ENCODE measurements around the gene SPEF2. TPM values are rescaled to one million over a fixed set of nuclear protein-coding genes. Genes with fewer than 3 reads are reported as not detected.

The SPEF2 gene
- polyA plus RNA-seq, 2 of the 4 experiments (the other 2 are of a cell fraction) = 2.2 to 8.7 TPM

GRCh38 chr5:35623991-35624390, 6.3 kb downstream of the SPEF2 start:
- no peak for TF ChIP-seq JUNB (IDR thresholded peaks at IDR 0.05)
- no peak for TF ChIP-seq ATOH8 (CRISPR knock-in tag; IDR thresholded peaks at IDR 0.05; ENCODE audit: low read depth)
- no peak for TF ChIP-seq ZNF302 (CRISPR knock-in tag; IDR thresholded peaks at IDR 0.05)
- no peak for TF ChIP-seq HOXB13 (CRISPR knock-in tag; IDR thresholded peaks at IDR 0.05; ENCODE audit: low read depth)
- TF ChIP-seq, protein P1, sequence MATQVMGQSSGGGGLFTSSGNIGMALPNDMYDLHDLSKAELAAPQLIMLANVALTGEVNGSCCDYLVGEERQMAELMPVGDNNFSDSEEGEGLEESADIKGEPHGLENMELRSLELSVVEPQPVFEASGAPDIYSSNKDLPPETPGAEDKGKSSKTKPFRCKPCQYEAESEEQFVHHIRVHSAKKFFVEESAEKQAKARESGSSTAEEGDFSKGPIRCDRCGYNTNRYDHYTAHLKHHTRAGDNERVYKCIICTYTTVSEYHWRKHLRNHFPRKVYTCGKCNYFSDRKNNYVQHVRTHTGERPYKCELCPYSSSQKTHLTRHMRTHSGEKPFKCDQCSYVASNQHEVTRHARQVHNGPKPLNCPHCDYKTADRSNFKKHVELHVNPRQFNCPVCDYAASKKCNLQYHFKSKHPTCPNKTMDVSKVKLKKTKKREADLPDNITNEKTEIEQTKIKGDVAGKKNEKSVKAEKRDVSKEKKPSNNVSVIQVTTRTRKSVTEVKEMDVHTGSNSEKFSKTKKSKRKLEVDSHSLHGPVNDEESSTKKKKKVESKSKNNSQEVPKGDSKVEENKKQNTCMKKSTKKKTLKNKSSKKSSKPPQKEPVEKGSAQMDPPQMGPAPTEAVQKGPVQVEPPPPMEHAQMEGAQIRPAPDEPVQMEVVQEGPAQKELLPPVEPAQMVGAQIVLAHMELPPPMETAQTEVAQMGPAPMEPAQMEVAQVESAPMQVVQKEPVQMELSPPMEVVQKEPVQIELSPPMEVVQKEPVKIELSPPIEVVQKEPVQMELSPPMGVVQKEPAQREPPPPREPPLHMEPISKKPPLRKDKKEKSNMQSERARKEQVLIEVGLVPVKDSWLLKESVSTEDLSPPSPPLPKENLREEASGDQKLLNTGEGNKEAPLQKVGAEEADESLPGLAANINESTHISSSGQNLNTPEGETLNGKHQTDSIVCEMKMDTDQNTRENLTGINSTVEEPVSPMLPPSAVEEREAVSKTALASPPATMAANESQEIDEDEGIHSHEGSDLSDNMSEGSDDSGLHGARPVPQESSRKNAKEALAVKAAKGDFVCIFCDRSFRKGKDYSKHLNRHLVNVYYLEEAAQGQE (IDR thresholded peaks at IDR 0.05) = no peak
- TF ChIP-seq EHF (CRISPR knock-in tag; IDR thresholded peaks at IDR 0.05) = no peak
- no peak for TF ChIP-seq MYC (IDR thresholded peaks at IDR 0.05; ENCODE audit: borderline replicate concordance, low read length)
- no peak for TF ChIP-seq RARB (CRISPR knock-in tag; IDR thresholded peaks at IDR 0.05)
- no peak for TF ChIP-seq RFX5 (IDR thresholded peaks at IDR 0.05)
- no peak for TF ChIP-seq HMGXB4 (CRISPR knock-in tag; IDR thresholded peaks at IDR 0.05; ENCODE audit: borderline replicate concordance)
- no peak for TF ChIP-seq POLR2AphosphoS2 (conservative IDR thresholded peaks at IDR 0.05; ENCODE audit: low read length)
- TF ChIP-seq RCOR1 (IDR thresholded peaks at IDR 0.05; ENCODE audit: low read depth, low read length) = no peak
- TF ChIP-seq CHD2 (IDR thresholded peaks at IDR 0.05; ENCODE audit: low read length, partially characterized antibody) = no peak
- TF ChIP-seq RAD21 (conservative IDR thresholded peaks at IDR 0.05 in 1 of 2, IDR thresholded peaks at IDR 0.05 in 1 of 2) = no peak
- TF ChIP-seq JUN (IDR thresholded peaks at IDR 0.05) = no peak
- no peak for TF ChIP-seq PHF8 (IDR thresholded peaks at IDR 0.05; ENCODE audit: borderline replicate concordance, low read depth)
- no peak for TF ChIP-seq MAFK (IDR thresholded peaks at IDR 0.05; ENCODE audit: partially characterized antibody)
- no peak overlapping the region for H3K4me2 ChIP-seq

DNA sequence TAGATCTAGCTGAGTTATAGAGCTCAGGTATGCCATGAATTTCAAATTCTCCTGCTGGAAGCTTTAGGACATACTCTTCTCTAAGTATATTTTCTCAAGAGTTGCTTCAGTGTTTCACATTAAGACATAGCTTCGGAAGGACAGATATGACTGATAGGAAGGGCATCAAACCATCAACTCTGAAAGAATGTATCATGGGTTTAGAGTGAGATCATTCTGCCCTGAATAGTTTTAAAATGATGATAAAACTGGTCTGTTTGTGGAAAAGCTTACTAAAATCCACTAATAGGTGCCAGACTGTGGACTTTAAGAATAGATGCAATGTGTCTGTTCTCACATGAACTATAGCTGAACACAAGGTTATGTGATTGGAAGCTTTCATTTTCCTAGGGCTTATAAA, 8.4 kb downstream of the SPEF2 start:
- ChIA-PET POLR2A (no interaction called here), CTCF (interaction anchor here (0.6 to 2.3 kb wide), 2 partner anchors 9 to 298 kb away, joined by 3 to 12 read pairs; partner anchors contain the start of gene SPEF2)
- Histone ChIP-seq H3K4me1 (no peaks in the 10 kb centered on the region), H3K4me2 (no peak overlapping the region), H3K4me3 (no peak overlapping the region), H3K27ac (no peak overlapping the region), H3K9me3 (no peaks in the 10 kb centered on the region)
- ATAC-seq (no peak), DNase-seq (ENCODE audit: low read depth in 1 of 2, low spot score in 1 of 2) (no peak), FAIRE-seq (no peak)
- WGBS (ENCODE audit: missing lambda C conversion rate) = 81% methylated on average over 1 of the region's 1 CpG
- no peak for TF ChIP-seq KDM1A (IDR thresholded peaks at IDR 0.05; ENCODE audit: low read depth)
- TF ChIP-seq BHLHE40 (IDR thresholded peaks at IDR 0.05; ENCODE audit: low read depth, low read length) = no peak
- TF ChIP-seq SMC3 (IDR thresholded peaks at IDR 0.05) = no peak

More at GRCh38 chr5:35623991-35624390, 6.3 kb downstream of the SPEF2 start:
- FAIRE-seq = no peak
- CTCF ChIA-PET = no interaction called here
- Histone ChIP-seq H3K9me3 (no peaks in the 10 kb centered on the region), H3K4me1 (no peaks in the 10 kb centered on the region), H3K4me3 (no peak overlapping the region), H3K27ac (no peak overlapping the region)
- DNase-seq (ENCODE audit: low read depth in 1 of 2, low spot score in 1 of 2) = no peak
- no peak for ATAC-seq
- POLR2A ChIA-PET = no interaction called here

Data from A549 (cell line).